Activated naive CD8-positive, alpha-beta T cell treated with anti-CD3 and anti-CD28 coated beads for 36 hours (primary cell): ENCODE results near the gene LCOR. TPM values are rescaled to one million over a fixed set of nuclear protein-coding genes. Genes with fewer than 3 reads are reported as not detected.
A peak's percentile ranks its signal among the peaks of the same experiment; 100 is the strongest.
"Not testable (repeated sequence)": the region's sequence is repeated elsewhere in the genome, so short reads cannot be mapped to it uniquely, and the experiment has no call there.

ENCODE experiments used
- DNase-seq: peaks from one replicate; pipeline ENCODE4 v3.0.0; 2021
- H3K27ac Mint-ChIP-seq: one replicate; pipeline ENCODE4 v1.8.0; 2022; ENCODE audit warnings: mild to moderate bottlenecking, moderate library complexity, mixed read lengths
- H3K27me3 Mint-ChIP-seq: one replicate; pipeline ENCODE4 v1.8.0; 2022; ENCODE audit warnings: mild to moderate bottlenecking, mixed read lengths
- H3K36me3 Mint-ChIP-seq: one replicate; pipeline ENCODE4 v1.8.0; 2021; ENCODE audit warnings: mild to moderate bottlenecking, mixed read lengths
- H3K4me1 Mint-ChIP-seq: one replicate; pipeline ENCODE4 v1.8.0; 2021; ENCODE audit warnings: mixed read lengths
- H3K4me3 Mint-ChIP-seq: one replicate; pipeline ENCODE4 v1.8.0; 2022; ENCODE audit warnings: mild to moderate bottlenecking, moderate library complexity, mixed read lengths
- H3K9me3 Mint-ChIP-seq: one replicate; pipeline ENCODE4 v1.8.0; 2022; ENCODE audit warnings: mixed read lengths
- total RNA-seq, 2 experiments: library from RNA; stranded (reverse); gene quantifications; one replicate each; pipeline ENCODE4 v1.2.3, GENCODE V29; 2021

The LCOR gene
- 10 to 100 TPM; 25.9 to 27.6 TPM for total RNA-seq

GRCh38 chr10:96831867-96832720, at the start of gene LCOR:
Gene LCOR, plus strand, starts transcription at chr10:96832298. Its CDS starts 116,760 bp downstream, at chr10:96949058.
- Mint-ChIP-seq H3K4me1 (peaks cover 48% of the 10 kb centered on the region), H3K27ac (peak within 1 kb of the TSS; percentile 94), H3K4me3 (peak within 1 kb of the TSS; percentile 92), H3K36me3 (peaks cover 24% of the 10 kb centered on the region), H3K9me3 (no peaks in the 10 kb centered on the region), H3K27me3 (no peaks in the 10 kb centered on the region)
- peak; percentile 90 for DNase-seq

GRCh38 chr10:96784253-96784652, 47.8 kb upstream of the LCOR start:
- H3K27ac Mint-ChIP-seq = no peak overlapping the region

GRCh38 chr10:96789571-96790108, 42.5 kb upstream of the LCOR start:
- no peak overlapping the region for H3K4me3 Mint-ChIP-seq
- no peak overlapping the region for H3K27ac Mint-ChIP-seq
- peaks cover 1% of the 10 kb centered on the region for H3K36me3 Mint-ChIP-seq
- H3K27me3 Mint-ChIP-seq = peaks cover 27% of the 10 kb centered on the region
- no peaks in the 10 kb centered on the region for H3K9me3 Mint-ChIP-seq
- no peak for DNase-seq
- H3K4me1 Mint-ChIP-seq = no peaks in the 10 kb centered on the region

More at GRCh38 chr10:96784253-96784652, 47.8 kb upstream of the LCOR start:
- DNase-seq = no peak
- Mint-ChIP-seq H3K4me3 (no peak overlapping the region), H3K36me3 (peaks cover 1% of the 10 kb centered on the region), H3K4me1 (no peaks in the 10 kb centered on the region), H3K27me3 (no peaks in the 10 kb centered on the region), H3K9me3 (no peaks in the 10 kb centered on the region)

GRCh38 chr10:96791902-96792301, 40.2 kb upstream of the LCOR start:
- H3K27ac Mint-ChIP-seq = no peak overlapping the region
- H3K4me1 Mint-ChIP-seq = no peaks in the 10 kb centered on the region
- H3K27me3 Mint-ChIP-seq = peaks cover 34% of the 10 kb centered on the region
- no peaks in the 10 kb centered on the region for H3K9me3 Mint-ChIP-seq
- no peak for DNase-seq
- H3K36me3 Mint-ChIP-seq = peaks cover 1% of the 10 kb centered on the region
- H3K4me3 Mint-ChIP-seq = no peak overlapping the region

- peaks cover 30% of the 10 kb centered on the region for H3K27me3 Mint-ChIP-seq
- H3K9me3 Mint-ChIP-seq = no peaks in the 10 kb centered on the region
- no peak for DNase-seq
- H3K4me3 Mint-ChIP-seq = no peak overlapping the region
- H3K36me3 Mint-ChIP-seq = no peaks in the 10 kb centered on the region
- H3K4me1 Mint-ChIP-seq = no peaks in the 10 kb centered on the region
- no peak overlapping the region for H3K27ac Mint-ChIP-seq
Measured at GRCh38 chr10:96794836-96795733, 37.0 kb upstream of the LCOR start.

GRCh38 chr10:96797485-96797884, 34.6 kb upstream of the LCOR start:
- Mint-ChIP-seq H3K36me3 (no peaks in the 10 kb centered on the region), H3K4me3 (no peak overlapping the region), H3K4me1 (no peaks in the 10 kb centered on the region)

GRCh38 chr10:96803288-96803664, 28.8 kb upstream of the LCOR start:
- DNase-seq = no peak
- no peaks in the 10 kb centered on the region for H3K36me3 Mint-ChIP-seq
- peaks cover 5% of the 10 kb centered on the region for H3K4me1 Mint-ChIP-seq
- no peak overlapping the region for H3K27ac Mint-ChIP-seq
- H3K27me3 Mint-ChIP-seq = peaks cover 14% of the 10 kb centered on the region
- no peak overlapping the region for H3K4me3 Mint-ChIP-seq
- no peaks in the 10 kb centered on the region for H3K9me3 Mint-ChIP-seq

More at GRCh38 chr10:96797485-96797884, 34.6 kb upstream of the LCOR start:
- Mint-ChIP-seq H3K27me3 (peaks cover 18% of the 10 kb centered on the region), H3K27ac (no peak overlapping the region), H3K9me3 (no peaks in the 10 kb centered on the region)
- DNase-seq = no peak

GRCh38 chr10:96814264-96814663, 17.8 kb upstream of the LCOR start:
- Mint-ChIP-seq H3K9me3 (no peaks in the 10 kb centered on the region), H3K4me1 (no peaks in the 10 kb centered on the region), H3K27ac (no peak overlapping the region), H3K36me3 (no peaks in the 10 kb centered on the region), H3K4me3 (no peak overlapping the region), H3K27me3 (peaks cover 15% of the 10 kb centered on the region)
- no peak for DNase-seq

- not testable (repeated sequence) for H3K4me3 Mint-ChIP-seq, DNase-seq, H3K27me3 Mint-ChIP-seq, H3K9me3 Mint-ChIP-seq, H3K36me3 Mint-ChIP-seq, H3K27ac Mint-ChIP-seq, H3K4me1 Mint-ChIP-seq
Measured at GRCh38 chr10:96818971-96819370, 13.1 kb upstream of the LCOR start.

GRCh38 chr10:96820765-96821164, 11.3 kb upstream of the LCOR start:
- Mint-ChIP-seq H3K27me3 (no peaks in the 10 kb centered on the region), H3K27ac (no peak overlapping the region), H3K4me3 (no peak overlapping the region), H3K36me3 (no peaks in the 10 kb centered on the region), H3K9me3 (no peaks in the 10 kb centered on the region), H3K4me1 (no peaks in the 10 kb centered on the region)
- DNase-seq = no peak

GRCh38 chr10:96826438-96826837, 5.7 kb upstream of the LCOR start:
- no peaks in the 10 kb centered on the region for H3K9me3 Mint-ChIP-seq
- DNase-seq = no peak
- no peaks in the 10 kb centered on the region for H3K36me3 Mint-ChIP-seq
- H3K4me3 Mint-ChIP-seq = no peak overlapping the region
- no peaks in the 10 kb centered on the region for H3K27me3 Mint-ChIP-seq
- no peak overlapping the region for H3K27ac Mint-ChIP-seq
- H3K4me1 Mint-ChIP-seq = peaks cover 14% of the 10 kb centered on the region

- no peak for DNase-seq
- no peak overlapping the region for H3K4me3 Mint-ChIP-seq
- H3K27me3 Mint-ChIP-seq = no peaks in the 10 kb centered on the region
- H3K27ac Mint-ChIP-seq = no peak overlapping the region
- H3K4me1 Mint-ChIP-seq = peaks cover 18% of the 10 kb centered on the region
- H3K36me3 Mint-ChIP-seq = peaks cover 5% of the 10 kb centered on the region
- no peaks in the 10 kb centered on the region for H3K9me3 Mint-ChIP-seq
Measured at GRCh38 chr10:96828609-96829008, 3.5 kb upstream of the LCOR start.

GRCh38 chr10:96829029-96829773, 2.9 kb upstream of the LCOR start:
- Mint-ChIP-seq H3K4me3 (no peak overlapping the region), H3K27me3 (no peaks in the 10 kb centered on the region), H3K36me3 (peaks cover 10% of the 10 kb centered on the region), H3K9me3 (no peaks in the 10 kb centered on the region), H3K4me1 (peaks cover 24% of the 10 kb centered on the region), H3K27ac (no peak overlapping the region)
- no peak for DNase-seq

- peaks cover 16% of the 10 kb centered on the region for H3K36me3 Mint-ChIP-seq
- H3K4me1 Mint-ChIP-seq = peaks cover 37% of the 10 kb centered on the region
- no peaks in the 10 kb centered on the region for H3K27me3 Mint-ChIP-seq
- peak overlapping the region; percentile 66 for H3K4me3 Mint-ChIP-seq
- DNase-seq = peak; percentile 74
- peak overlapping the region; percentile 84 for H3K27ac Mint-ChIP-seq
- H3K9me3 Mint-ChIP-seq = no peaks in the 10 kb centered on the region
Measured at GRCh38 chr10:96830511-96831199, 1.4 kb upstream of the LCOR start.
